ENCODE measurements around the gene TMEM167B. TPM values are rescaled to one million over a fixed set of nuclear protein-coding genes. Genes with fewer than 3 reads are reported as not detected.

Gene TMEM167B
- total RNA-seq, 1 experiment from 2014 or later = 21.4 TPM

GRCh38 chr1:109040989-109041620 is 49.5 kb upstream of the TMEM167B start:
- H3K27me3 ChIP-seq (ENCODE audit: insufficient read depth, low read length) = no peaks in the 10 kb centered on the region
- no peaks in the 10 kb centered on the region for H4K20me1 ChIP-seq (ENCODE audit: insufficient read depth)
- CTCF ChIA-PET = no interaction called here
- TF ChIP-seq RAD21 (IDR thresholded peaks at IDR 0.05; ENCODE audit: low read depth) = no peak
- no peak for TF ChIP-seq SRF (IDR thresholded peaks at IDR 0.05; ENCODE audit: low read depth)
- TF ChIP-seq EGR1 (IDR thresholded peaks at IDR 0.05; ENCODE audit: low read depth) = no peak
- no peak for TF ChIP-seq MAX (IDR thresholded peaks at IDR 0.05)
- no peak for TF ChIP-seq SP1 (IDR thresholded peaks at IDR 0.05; ENCODE audit: low read depth)
- no peak for TF ChIP-seq REST (IDR thresholded peaks at IDR 0.05; ENCODE audit: low read depth)
- TF ChIP-seq TCF7L2 (IDR thresholded peaks at IDR 0.05; ENCODE audit: borderline replicate concordance, extremely low read depth, insufficient read depth, insufficient read length) = no peak
- TF ChIP-seq ATF3 (IDR thresholded peaks at IDR 0.05) = no peak
- peaks cover 12% of the 10 kb centered on the region for H3K79me2 ChIP-seq (ENCODE audit: insufficient read depth, low read length)
- peaks cover 3 to 15% of the 10 kb centered on the region in 2 experiments; a peak in 3 of 4 replicates for H3K4me1 ChIP-seq (ENCODE audit: control insufficient read depth in 1 of 2, insufficient read depth in 2 of 2, low read length in 2 of 2)
- H3K27ac ChIP-seq (ENCODE audit: low read depth, low read length) = peak overlapping the region; percentile 64
- DNase-seq (ENCODE audit: low read depth, low spot score) (no peak), ATAC-seq (peak; percentile 33)
- H3K9me3 ChIP-seq (ENCODE audit: control insufficient read depth in 1 of 2, insufficient read depth in 1 of 2, low read depth in 1 of 2, low read length in 2 of 2) = no peaks in the 10 kb centered on the region
- intact Hi-C loops (cut with micrococcal nuclease) = no loop called here
- peak overlapping the region; percentile 99 for H3K4me2 ChIP-seq (ENCODE audit: low read length)
- H3K9ac ChIP-seq (ENCODE audit: low read length) = peak overlapping the region; percentile 78
- no peaks in the 10 kb centered on the region for H3K9me2 ChIP-seq (ENCODE audit: insufficient read depth)
- H3K36me3 ChIP-seq (ENCODE audit: control insufficient read depth in 1 of 2, insufficient read depth in 2 of 2, low read length in 2 of 2) = no peaks in the 10 kb centered on the region
- no peak overlapping the region for H2AFZ ChIP-seq (ENCODE audit: low read depth, low read length, poor library complexity, severe bottlenecking)
- peak overlapping the region; percentile 87 to 97 for H3K4me3 ChIP-seq (replicated peaks in 1 of 2; ENCODE audit: low read depth in 1 of 2, low read length in 2 of 2)
- BruUV-seq (replicated peaks) = no TSS peak
- RAD21 ChIA-PET (ENCODE audit: low non-redundant PET in 1 of 2, low total read pairs in 2 of 2, uncharacterized antibody in 2 of 2, unreplicated experiment in 2 of 2) = no interaction called here
- POLR2A ChIA-PET = interaction anchor here (0.6 to 1.0 kb wide), 2 partner anchors 34 to 275 kb away, joined by 4 read pairs; no protein-coding TSS in a partner anchor
